Measurements from ENCODE around the gene ZAR1.

DNA sequence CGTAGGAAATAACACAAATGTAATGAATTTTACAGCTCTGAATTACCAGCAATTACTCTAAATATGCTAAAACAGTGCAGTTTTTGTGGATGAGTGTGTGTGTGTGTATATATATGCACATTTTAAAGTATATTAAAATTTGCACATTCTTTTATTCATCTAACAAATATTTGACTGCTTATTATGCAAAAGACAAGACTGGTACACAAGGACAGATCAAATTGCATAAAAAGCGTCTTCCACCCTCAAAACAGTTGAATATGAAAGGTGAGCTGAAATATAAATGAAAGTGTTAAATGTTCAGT lies 13.9 kb downstream of the ZAR1 start:
- no peak for TF ChIP-seq POLR2AphosphoS5 (IDR thresholded peaks at IDR 0.05; ENCODE audit: low read depth, low read length)
- no peak for TF ChIP-seq REST (IDR thresholded peaks at IDR 0.05; ENCODE audit: insufficient read depth in 1 of 2, low read depth in 2 of 2, low read length in 2 of 2)
- no peak for TF ChIP-seq TAF1 (IDR thresholded peaks at IDR 0.05; ENCODE audit: borderline replicate concordance, insufficient read depth, low read length)
- no peak for TF ChIP-seq SIN3A (IDR thresholded peaks at IDR 0.05; ENCODE audit: borderline replicate concordance, insufficient read depth, low read length)
